ENCODE measurements around the gene AQP2. TPM values are rescaled to one million over a fixed set of nuclear protein-coding genes. Genes with fewer than 3 reads are reported as not detected.
"Not testable (repeated sequence)": the region's sequence is repeated elsewhere in the genome, so short reads cannot be mapped to it uniquely, and the experiment has no call there.

Gene AQP2
- total RNA-seq, 2 donors from 2014 or later: not detected

GRCh38 chr12:49974231-49974675, 23.7 kb downstream of the AQP2 start:
- ATAC-seq (peak; percentile 83), DNase-seq (peak; percentile 62 to 63)
- intact Hi-C loops (cut with DNase I, micrococcal nuclease): loop anchor here in 1 of 2 donors (5.0 kb wide), 1 partner anchor 78 kb away; no protein-coding TSS in a partner anchor

GRCh38 chr12:49974677-49975317, 24.3 kb downstream of the AQP2 start:
- ATAC-seq: no peak
- intact Hi-C loops (cut with DNase I, micrococcal nuclease): loop anchor here in 1 of 2 donors (5.0 kb wide), 1 partner anchor 78 kb away; no protein-coding TSS in a partner anchor
- DNase-seq: no peak

- ATAC-seq (no peak), DNase-seq (no peak)
- intact Hi-C loops (cut with DNase I, micrococcal nuclease): no loop called here
Measured at GRCh38 chr12:49975318-49975761, 24.8 kb downstream of the AQP2 start.

- intact Hi-C loops (cut with DNase I, micrococcal nuclease): no loop called here
- no peak for DNase-seq
- no peak for ATAC-seq
Measured at GRCh38 chr12:49976557-49976956, 26.0 kb downstream of the AQP2 start.

- no peak for ATAC-seq
- no peak for DNase-seq
- intact Hi-C loops (cut with DNase I, micrococcal nuclease): no loop called here
Measured at GRCh38 chr12:49978125-49978524, 27.6 kb downstream of the AQP2 start.

- DNase-seq: no peak
- intact Hi-C loops (cut with DNase I, micrococcal nuclease): no loop called here
- no peak for ATAC-seq
Measured at GRCh38 chr12:49979016-49979586, 28.6 kb downstream of the AQP2 start.

GRCh38 chr12:49979791-49980190, 29.3 kb downstream of the AQP2 start:
- ATAC-seq (no peak), DNase-seq (no peak)
- intact Hi-C loops (cut with DNase I, micrococcal nuclease): no loop called here

- ATAC-seq (no peak), DNase-seq (no peak)
- intact Hi-C loops (cut with DNase I, micrococcal nuclease): no loop called here
Measured at GRCh38 chr12:49980501-49981349, 30.2 kb downstream of the AQP2 start.

- no peak for ATAC-seq
- intact Hi-C loops (cut with DNase I, micrococcal nuclease): no loop called here
Measured at GRCh38 chr12:49982246-49983087, 31.9 kb downstream of the AQP2 start.

GRCh38 chr12:49983892-49984291, 33.4 kb downstream of the AQP2 start:
- ATAC-seq (peak; percentile 58), DNase-seq (no peak)
- intact Hi-C loops (cut with DNase I, micrococcal nuclease): no loop called here

More at GRCh38 chr12:49982246-49983087, 31.9 kb downstream of the AQP2 start:
- no peak for DNase-seq

GRCh38 chr12:49984476-49985359, 34.2 kb downstream of the AQP2 start:
- ATAC-seq: no peak
- no peak for DNase-seq
- intact Hi-C loops (cut with DNase I, micrococcal nuclease): no loop called here

GRCh38 chr12:49985981-49986380, 35.4 kb downstream of the AQP2 start:
- ATAC-seq: no peak
- intact Hi-C loops (cut with DNase I, micrococcal nuclease): no loop called here

GRCh38 chr12:49986476-49986875, 35.9 kb downstream of the AQP2 start:
- intact Hi-C loops (cut with DNase I, micrococcal nuclease); DNase-seq; ATAC-seq: not testable (repeated sequence)

More at GRCh38 chr12:49985981-49986380, 35.4 kb downstream of the AQP2 start:
- DNase-seq: no peak

GRCh38 chr12:49987625-49988303, 37.2 kb downstream of the AQP2 start:
- intact Hi-C loops (cut with DNase I, micrococcal nuclease): no loop called here
- no peak for DNase-seq
- peak; percentile 14 for ATAC-seq

GRCh38 chr12:49989400-49989799, 38.9 kb downstream of the AQP2 start:
- DNase-seq; intact Hi-C loops (cut with DNase I, micrococcal nuclease); ATAC-seq: not testable (repeated sequence)

GRCh38 chr12:49990273-49990672, 39.7 kb downstream of the AQP2 start:
- no peak for DNase-seq
- ATAC-seq: no peak
- intact Hi-C loops (cut with DNase I, micrococcal nuclease): no loop called here

- ATAC-seq (no peak), DNase-seq (no peak)
- intact Hi-C loops (cut with DNase I, micrococcal nuclease): no loop called here
Measured at GRCh38 chr12:49998453-49998852, 47.9 kb downstream of the AQP2 start.

Data from left colon (tissue), 2 donors.